GM10847 (cell line): ENCODE results near the gene STX7.

Source experiments
- POLR2A ChIP-seq: IDR thresholded peaks from 2 replicates; pipeline ENCODE4 v1.6.1; 2011; ENCODE audit not compliant: insufficient read length; ENCODE audit errors: extremely low read depth

The STX7 gene, protein sequence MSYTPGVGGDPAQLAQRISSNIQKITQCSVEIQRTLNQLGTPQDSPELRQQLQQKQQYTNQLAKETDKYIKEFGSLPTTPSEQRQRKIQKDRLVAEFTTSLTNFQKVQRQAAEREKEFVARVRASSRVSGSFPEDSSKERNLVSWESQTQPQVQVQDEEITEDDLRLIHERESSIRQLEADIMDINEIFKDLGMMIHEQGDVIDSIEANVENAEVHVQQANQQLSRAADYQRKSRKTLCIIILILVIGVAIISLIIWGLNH

GRCh38 chr6:132512638-132513632, at the start of gene STX7:
TSS of gene STX7 (minus strand) at chr6:132513116. CDS start at chr6:132503530, 9,586 bp downstream.
- peak; percentile 77 for TF ChIP-seq POLR2A

- TF ChIP-seq POLR2A = no peak
Observed at GRCh38 chr6:132552372-132552771, 39.5 kb upstream of the STX7 start, which contains the start of gene TAAR8. TSS of gene TAAR8 (plus strand) at chr6:132552672. CDS start at chr6:132552693, 21 bp downstream.

GRCh38 chr6:132551214-132551613, 38.3 kb upstream of the STX7 start:
- TF ChIP-seq POLR2A = no peak

- no peak for TF ChIP-seq POLR2A
Observed at GRCh38 chr6:132548746-132549463, 36.0 kb upstream of the STX7 start.

DNA sequence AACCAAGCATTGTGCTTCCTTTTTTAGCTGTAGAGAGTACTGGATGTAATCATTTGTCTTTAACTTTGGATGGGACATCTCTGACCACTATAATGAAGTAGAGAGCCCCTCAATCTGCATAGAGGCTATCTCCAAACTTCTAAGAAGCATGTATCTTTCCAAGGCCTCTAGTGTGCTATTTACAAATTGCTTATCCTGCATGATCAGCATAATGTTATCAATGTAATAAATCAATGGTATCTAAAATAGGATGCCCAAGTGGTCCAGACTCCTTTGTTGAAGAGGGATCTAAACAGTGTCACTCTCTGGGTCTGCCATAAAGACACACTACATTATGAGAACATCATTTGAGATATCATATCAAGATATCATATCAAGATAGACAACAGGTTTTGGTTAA, 31.9 kb upstream of the STX7 start:
- TF ChIP-seq POLR2A = no peak

DNA sequence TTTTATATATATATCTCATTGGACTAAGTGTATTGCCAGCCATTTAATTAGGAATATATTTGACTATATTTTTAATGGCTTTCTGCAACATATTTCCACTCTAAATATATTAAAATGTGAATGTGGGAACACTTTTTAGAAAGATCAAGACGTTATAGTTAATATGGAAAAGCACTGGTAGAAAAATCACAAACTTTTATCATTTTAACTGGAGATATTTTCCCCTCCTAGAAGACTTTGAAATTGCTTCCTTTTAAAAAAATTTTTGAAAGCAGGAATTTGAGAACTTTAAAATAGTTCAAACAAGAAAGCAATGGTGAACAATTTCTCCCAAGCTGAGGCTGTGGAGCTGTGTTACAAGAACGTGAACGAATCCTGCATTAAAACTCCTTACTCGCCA, 25.1 kb upstream of the STX7 start, which contains the start of gene TAAR9:
Gene TAAR9 (plus strand): TSS at position 301 of the 400 bp plus-strand sequence. CDS start 13 bp downstream, at position 314.
- TF ChIP-seq POLR2A = no peak

- no peak for TF ChIP-seq POLR2A
Observed at GRCh38 chr6:132537145-132537544, 24.2 kb upstream of the STX7 start.

GRCh38 chr6:132530293-132530974, 17.5 kb upstream of the STX7 start:
- no peak for TF ChIP-seq POLR2A

DNA sequence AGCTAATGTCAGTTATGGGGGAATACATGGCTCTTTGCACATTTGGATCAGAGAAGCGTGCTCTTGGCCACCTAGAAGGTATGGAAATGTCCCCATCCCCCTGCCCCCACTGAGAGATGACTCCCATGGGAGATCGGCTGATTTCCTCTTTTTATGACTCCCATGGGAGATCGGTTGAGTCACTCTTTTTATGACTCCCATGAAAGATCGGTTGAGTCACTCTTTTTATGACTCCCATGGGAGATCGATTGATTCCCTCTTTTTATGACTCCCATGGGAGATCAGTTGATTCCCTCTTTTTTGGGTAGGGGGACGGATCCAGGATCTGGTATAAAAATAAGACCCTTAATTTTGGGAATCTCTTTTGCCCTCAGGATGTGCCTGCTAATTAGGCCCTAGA, 14.9 kb upstream of the STX7 start:
- TF ChIP-seq POLR2A = no peak

GRCh38 chr6:132526461-132526860, 13.5 kb upstream of the STX7 start:
- TF ChIP-seq POLR2A = no peak

GRCh38 chr6:132525866-132526265, 12.9 kb upstream of the STX7 start:
- no peak for TF ChIP-seq POLR2A

- no peak for TF ChIP-seq POLR2A
Observed at GRCh38 chr6:132524646-132525045, 11.7 kb upstream of the STX7 start.

DNA sequence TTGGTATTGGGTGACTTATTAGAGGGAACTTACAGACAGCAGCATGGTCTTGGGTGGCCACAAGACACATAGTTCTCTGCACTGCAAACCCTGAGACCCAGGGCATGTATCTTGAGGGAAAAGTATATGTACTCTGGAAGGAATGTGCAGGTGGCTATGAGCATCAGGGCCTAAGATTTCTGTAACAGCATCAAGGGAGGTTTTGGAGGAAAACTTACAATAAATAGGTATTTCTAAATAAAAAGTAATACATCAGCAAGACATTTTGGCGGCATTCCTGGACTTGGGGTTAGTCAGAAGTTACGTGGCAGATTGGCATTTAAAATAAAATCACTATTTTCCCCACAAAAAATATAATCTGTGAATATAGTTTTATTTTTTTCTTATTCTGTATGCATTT, 8.0 kb upstream of the STX7 start:
- no peak for TF ChIP-seq POLR2A

GRCh38 chr6:132515386-132515785, 2.5 kb upstream of the STX7 start:
- TF ChIP-seq POLR2A = no peak

GRCh38 chr6:132513831-132514545, 1.1 kb upstream of the STX7 start:
- no peak for TF ChIP-seq POLR2A

- no peak for TF ChIP-seq POLR2A
Observed at GRCh38 chr6:132512342-132512637, 626 bp downstream of the STX7 start.
